HG03066 (cell line): ENCODE measurements around the gene PLEKHA7.
A peak's percentile ranks its signal among the peaks of the same experiment; 100 is the strongest.

Source experiments
- ATAC-seq: cut with Tn5 transposase; IDR thresholded peaks from one replicate; pipeline ENCODE4 v1.9.1; 2021; ENCODE audit warnings: low read depth; ENCODE audit not compliant: unreplicated experiment

PLEKHA7 gene

DNA sequence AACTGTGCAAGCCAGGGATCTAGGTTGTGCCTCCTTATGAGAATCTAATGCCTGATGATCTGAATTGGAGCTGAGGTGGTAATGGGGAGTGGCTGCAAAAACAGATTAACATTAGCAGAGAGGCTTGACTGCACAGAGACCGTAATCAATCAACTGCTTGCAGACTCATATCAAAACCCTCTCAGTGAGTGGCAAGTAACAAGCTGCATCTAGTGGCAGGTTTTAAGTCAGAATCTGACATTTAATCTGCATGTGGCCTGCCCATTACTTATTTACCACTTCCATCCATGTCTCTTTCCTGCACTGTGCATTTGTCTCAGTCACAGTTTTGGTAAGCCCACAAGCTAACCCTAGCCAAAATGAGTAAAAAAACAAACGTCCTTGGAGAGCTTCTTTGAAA, 264.5 kb downstream of the PLEKHA7 start:
- ATAC-seq = no peak

DNA sequence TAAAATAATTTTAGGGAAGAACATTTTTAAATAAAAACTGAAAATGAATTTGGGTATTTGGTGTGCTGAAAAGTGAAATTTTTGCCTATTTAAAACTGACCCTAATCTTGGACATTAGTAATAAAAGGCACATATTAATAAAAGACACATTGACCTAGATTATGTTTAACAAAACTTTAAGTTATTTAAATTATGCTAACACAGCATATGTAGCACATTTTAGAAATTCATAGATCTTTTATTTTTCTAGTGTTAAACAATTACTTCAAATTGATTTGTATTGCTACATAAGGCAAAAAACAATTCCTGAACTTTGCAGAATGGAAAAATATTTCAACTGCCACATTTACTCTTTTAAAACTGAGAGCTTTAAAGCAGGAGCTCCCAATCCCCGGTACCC, 265.1 kb downstream of the PLEKHA7 start:
- no peak for ATAC-seq

DNA sequence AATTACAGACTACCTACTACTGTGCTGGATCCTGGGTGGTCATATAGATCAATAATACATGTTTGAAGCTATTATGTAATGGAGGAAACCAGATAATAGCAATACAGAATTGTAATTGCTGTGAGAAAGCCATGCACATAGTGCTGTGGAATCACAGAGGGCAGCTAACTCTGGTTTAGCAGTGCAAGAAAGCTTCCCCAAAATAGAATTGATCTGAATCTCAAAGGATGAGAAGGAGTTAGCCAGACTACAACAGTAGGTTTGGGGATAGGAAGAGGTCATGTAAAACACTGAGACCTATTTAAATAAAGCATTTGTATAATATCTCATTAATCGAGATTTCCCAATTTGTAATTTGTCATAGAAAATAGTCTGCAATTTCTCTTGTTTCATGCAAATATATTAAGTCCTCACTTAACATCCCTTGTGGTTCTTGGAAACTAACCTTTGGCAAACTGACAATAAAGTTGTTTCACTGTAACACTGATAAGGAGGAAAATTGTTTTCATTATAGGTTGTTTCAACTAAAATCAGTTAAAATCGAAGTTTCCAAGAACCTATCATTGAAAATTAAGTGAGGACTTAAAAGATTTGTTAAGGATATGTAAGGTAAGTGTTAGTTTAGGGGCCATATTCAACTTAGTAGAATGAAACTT, 268.1 kb downstream of the PLEKHA7 start:
- ATAC-seq = no peak

DNA sequence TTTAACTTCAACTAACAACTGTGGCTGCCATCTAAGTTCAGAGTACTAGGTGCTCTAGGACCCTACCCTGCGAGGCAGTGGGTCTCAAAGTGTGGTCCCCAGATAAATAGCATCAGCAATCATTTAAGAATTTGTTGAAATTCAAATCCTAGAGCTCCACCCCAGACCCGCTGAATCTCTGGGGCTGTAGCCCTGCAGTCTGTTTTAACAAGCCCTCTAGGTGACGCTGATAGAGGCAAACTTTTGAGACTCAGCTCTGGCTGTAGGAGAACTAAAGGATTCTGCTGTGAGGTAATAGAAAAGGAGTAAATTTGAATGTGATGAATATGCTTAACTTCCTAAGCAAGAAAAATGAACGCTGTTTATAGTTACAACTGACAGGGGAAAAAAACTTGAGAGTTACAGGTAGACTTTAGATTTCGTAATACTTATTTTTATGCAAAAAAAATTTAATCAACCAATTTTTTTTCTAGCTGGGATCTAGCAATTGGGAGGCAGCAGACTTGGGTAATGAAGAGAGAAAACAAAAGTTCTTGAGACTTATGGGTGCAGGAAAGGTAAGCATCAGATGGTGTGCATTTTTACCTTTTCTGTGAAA, 270.0 kb downstream of the PLEKHA7 start:
- ATAC-seq = no peak

DNA sequence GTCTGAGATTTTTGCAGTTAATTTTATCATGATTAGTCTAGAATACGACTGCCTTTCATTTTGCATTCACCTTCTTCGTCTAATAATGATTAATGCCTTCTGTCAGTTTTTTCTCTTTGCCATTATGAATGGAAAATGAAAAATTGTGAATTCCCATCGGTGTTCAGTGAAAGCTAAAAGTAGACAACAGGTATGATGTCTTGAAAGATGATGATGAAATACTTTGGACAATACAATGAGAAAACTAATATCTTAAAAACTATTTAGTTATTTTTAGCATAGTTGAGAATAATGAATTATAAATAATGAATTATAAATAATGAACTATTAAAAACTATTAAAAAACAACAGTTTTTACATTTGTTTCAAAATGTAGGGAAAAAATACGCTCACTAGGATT, 270.7 kb downstream of the PLEKHA7 start:
- ATAC-seq = no peak

DNA sequence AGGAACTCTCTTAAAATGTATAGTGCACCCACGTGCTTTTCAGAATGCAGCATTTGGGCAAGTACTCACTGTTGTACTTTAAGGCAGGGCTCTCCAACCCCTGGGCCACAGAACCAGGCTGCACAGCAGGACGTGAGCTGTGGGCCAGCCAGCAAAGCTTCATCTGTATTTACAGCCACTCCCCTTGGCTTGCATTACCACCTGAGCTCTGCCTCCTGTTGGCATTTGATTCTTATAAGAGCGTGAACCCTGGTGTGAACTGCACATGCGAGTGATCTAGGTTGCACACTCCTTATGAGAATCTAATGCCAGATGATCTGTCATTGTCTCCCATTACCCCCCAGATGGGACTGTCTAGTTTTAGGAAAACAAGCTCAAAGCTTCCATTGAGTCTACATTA, 272.7 kb downstream of the PLEKHA7 start:
- ATAC-seq = no peak

DNA sequence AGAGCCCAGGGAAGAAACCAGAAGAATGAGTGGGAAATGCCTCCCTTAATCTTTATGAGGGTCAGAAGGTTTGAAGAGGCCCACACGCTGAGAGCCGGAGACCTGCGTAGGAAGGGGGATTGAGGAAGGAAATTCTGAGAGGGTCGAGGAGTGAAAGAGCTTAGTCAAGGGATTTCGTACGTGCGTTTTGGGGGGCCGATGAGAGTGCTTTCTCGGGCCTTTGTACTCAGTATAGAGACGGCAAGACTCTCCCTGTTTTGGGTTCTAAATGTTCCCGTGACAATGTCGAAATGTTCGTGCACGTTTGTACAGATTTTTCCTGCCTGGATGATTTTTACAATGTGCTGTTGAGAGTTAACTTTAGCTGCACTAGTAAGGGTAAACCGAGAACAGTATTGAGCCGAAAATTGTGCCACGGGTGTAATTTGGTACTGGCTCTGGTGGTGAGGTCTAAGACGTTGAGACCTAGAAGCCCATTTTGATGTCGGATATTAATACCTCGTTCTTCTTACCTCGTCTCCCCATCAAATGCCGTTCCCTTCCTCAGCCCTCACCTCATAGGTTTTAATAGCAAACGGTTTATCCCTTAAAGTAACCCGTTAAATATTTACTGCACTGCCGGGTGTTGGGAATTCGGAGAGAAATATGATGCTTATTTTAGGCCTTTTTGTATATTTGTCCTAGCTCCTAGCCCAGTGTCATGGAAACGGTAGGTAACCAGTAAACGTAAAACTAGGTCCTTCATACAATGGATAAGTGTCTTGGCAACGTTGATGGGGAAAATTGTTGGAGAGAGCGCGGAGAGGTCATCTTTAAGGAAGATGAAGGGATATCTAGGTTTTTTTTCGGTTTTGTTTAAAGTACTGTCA, 275.0 kb downstream of the PLEKHA7 start:
- ATAC-seq = no peak

DNA sequence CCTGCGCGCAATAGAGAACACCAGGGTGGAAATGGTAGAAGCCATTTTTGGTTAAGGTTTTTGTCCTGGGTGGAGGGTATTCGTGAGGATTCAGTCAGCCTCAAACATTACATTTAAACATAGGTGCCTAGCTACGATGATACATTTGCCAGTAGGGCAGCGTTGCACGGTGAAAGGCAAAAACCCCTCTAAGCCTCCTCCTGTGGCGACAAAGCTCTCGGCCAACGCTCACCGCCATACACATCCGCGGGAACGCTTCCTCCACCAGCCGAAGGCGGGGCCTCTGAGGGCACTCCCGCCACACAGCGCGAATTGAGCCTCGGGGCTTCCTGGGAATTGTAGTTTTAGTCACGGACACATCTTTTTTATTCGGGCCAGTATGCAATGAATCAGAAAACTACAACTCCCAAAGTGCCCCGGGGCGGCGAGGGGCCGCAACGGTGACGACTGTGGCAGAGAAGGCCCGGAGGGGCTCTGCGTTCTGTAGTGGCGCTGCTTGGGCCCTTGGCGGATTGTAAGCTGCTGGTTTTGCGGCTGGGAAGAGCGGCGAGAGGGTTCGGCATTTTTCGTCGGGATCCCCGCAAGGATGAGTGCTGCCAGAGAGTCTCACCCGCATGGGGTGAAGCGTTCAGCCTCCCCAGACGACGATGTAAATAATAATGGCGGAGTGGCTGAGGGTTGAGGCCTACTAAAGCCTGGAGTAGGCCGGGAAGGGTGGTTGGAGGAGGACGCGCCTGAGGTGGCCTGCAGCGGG, 275.8 kb downstream of the PLEKHA7 start, which contains the start of gene C11orf58:
TSS of gene C11orf58 (plus strand) at position 455 of the 754 bp plus-strand sequence. CDS start at position 587, 132 bp downstream.
- ATAC-seq = peak; percentile 95

DNA sequence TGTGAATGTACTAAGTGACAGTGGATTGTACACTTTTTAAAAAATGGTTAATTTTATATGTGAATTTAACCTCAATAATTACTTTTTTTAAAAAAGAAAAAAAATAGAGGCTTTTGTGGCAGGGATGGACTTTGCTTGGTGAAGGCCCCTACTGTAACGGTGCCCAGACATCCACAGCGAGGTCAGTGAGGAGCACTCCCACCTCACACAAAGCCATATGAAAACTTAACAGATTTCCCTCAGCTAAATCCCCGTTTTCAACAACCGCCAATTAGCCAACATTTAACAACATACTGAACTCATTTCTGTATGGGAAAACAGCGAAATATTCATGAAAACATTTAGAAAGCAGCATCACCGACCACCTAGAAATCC, 276.4 kb downstream of the PLEKHA7 start:
- peak; percentile 17 for ATAC-seq
